HepG2 (cell line): ENCODE results near the gene BABAM1. TPM values are rescaled to one million over a fixed set of nuclear protein-coding genes. Genes with fewer than 3 reads are reported as not detected.

Source experiments
- AFF4 ChIP-seq: sonication (generic); formaldehyde crosslinking; IDR thresholded peaks from 2 replicates; pipeline ENCODE4 v1.4.0; 2020; ENCODE audit warnings: missing genetic modification reagents
- ARID5B ChIP-seq: IDR thresholded peaks from 2 replicates; pipeline ENCODE4 v1.4.0; 2020; ENCODE audit warnings: mild to moderate bottlenecking, missing genetic modification reagents
- BHLHE40 ChIP-seq: IDR thresholded peaks from 2 replicates; pipeline ENCODE4 v1.6.1; 2011; ENCODE audit warnings: low read length, improper control_type of control experiment
- SP1 ChIP-seq, 2 experiments: fragments of 450-650 bp in 1 of 2; sonication (generic) in 1 of 2; formaldehyde crosslinking in 1 of 2; IDR thresholded peaks; 2 replicates each; pipeline versions ENCODE4 v1.4.0 to v1.6.1; 2016 to 2020; ENCODE audit warnings: missing genetic modification reagents in 1 of 2
- U2AF1 ChIP-seq: fragments of 200-400 bp; formaldehyde crosslinking; optimal IDR thresholded peaks from 2 replicates; pipeline ENCODE3; 2017; ENCODE audit warnings: mild to moderate bottlenecking, low read depth, low read length
- ZNF281 ChIP-seq: sonication (generic); formaldehyde crosslinking; IDR thresholded peaks from 2 replicates; pipeline ENCODE4 v1.4.0; 2020; ENCODE audit warnings: missing genetic modification reagents, borderline replicate concordance
- polyA plus RNA-seq, 8 experiments: library from polyadenylated mRNA; depleted of rRNA in 3 of 8; stranded (reverse) in 7 of 8; unstranded in 1 of 8; fragments of >200 nt; fragmentation: Illumina TruSeq in 4 of 8; extraction: Trizol in 4 of 8; gene quantifications; 2 replicates each; pipeline versions ENCODE4 v1.2.1 to v1.2.3, GENCODE V29; 2011 to 2016; ENCODE audit warnings: low read depth in 4 of 8, missing spikeins in 1 of 8, mixed read lengths in 1 of 8; ENCODE audit not compliant: insufficient read depth in 1 of 8
- total RNA-seq, 5 experiments: library from RNA; depleted of rRNA; stranded (reverse); fragments of >200 nt; fragmentation: Illumina TruSeq; extraction: Trizol; gene quantifications; 2 replicates each; pipeline ENCODE4 v1.2.3, GENCODE V29; 2016; ENCODE audit warnings: low read depth in 1 of 5

BABAM1 gene
- total and polyA plus RNA-seq, 2 of the 13 experiments (the other 11 are each of a cell fraction or from before 2014, with no cell fraction given) = 70.0 to 82.0 TPM

GRCh38 chr19:17305216-17305516 is 37.9 kb downstream of the BABAM1 start (continued):
- TF ChIP-seq ZNF281 = peak; percentile 36; the same call in 1 of the 2 replicates
- peak; percentile 60; the same call in 1 of the 2 replicates for TF ChIP-seq AFF4 (CRISPR knock-in tag)
- TF ChIP-seq U2AF1 = no peak
- TF ChIP-seq BHLHE40 = peak; percentile 8; the same call in 1 of the 2 replicates
- 0 out of 2 replicates have a peak, but pooled peaks have one; percentile 72 for TF ChIP-seq ARID5B (CRISPR knock-in tag)
- TF ChIP-seq SP1 (IDR thresholded peaks at IDR 0.05) = no peak
- TF ChIP-seq SP1 (CRISPR knock-in tag; IDR thresholded peaks at IDR 0.05) = 0 out of 2 replicates have a peak, but pooled peaks have one; percentile 67
